ENCODE results near the gene ADGRD1. TPM values are rescaled to one million over a fixed set of nuclear protein-coding genes. Genes with fewer than 3 reads are reported as not detected.

The ADGRD1 gene
- polyA plus RNA-seq, 1 of the 3 experiments (the other 2 are of a cell fraction) = not detected

DNA sequence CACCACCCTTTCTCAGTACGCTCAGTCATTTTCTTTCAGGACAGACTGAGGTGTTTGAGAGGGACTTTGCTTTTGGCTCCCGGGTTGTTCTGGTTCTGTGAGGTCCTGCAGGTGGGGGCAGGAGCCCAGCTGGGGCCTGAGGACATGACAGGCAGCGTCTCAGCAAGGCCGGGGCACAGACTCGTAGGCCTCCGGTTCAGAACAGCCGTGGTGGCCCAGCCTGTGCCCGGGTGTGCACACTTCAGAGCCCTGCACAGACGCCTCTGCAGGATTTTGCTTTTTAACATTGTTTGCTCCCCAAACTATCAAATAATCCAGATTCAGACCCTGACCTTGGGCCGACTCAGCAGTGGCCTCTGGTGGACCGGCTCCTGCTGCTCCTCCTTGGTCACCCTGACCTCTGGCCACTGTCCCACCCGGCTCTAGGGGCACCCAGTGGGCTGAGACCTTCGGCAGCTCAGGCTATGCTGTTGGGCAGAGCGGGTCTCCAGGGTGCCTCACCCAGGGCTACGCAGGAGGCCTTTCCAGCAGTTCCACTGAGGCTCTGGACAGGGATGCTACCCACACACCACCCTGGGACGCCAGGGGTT, 65.2 kb downstream of the ADGRD1 start (continued):
- TF ChIP-seq, protein P1, sequence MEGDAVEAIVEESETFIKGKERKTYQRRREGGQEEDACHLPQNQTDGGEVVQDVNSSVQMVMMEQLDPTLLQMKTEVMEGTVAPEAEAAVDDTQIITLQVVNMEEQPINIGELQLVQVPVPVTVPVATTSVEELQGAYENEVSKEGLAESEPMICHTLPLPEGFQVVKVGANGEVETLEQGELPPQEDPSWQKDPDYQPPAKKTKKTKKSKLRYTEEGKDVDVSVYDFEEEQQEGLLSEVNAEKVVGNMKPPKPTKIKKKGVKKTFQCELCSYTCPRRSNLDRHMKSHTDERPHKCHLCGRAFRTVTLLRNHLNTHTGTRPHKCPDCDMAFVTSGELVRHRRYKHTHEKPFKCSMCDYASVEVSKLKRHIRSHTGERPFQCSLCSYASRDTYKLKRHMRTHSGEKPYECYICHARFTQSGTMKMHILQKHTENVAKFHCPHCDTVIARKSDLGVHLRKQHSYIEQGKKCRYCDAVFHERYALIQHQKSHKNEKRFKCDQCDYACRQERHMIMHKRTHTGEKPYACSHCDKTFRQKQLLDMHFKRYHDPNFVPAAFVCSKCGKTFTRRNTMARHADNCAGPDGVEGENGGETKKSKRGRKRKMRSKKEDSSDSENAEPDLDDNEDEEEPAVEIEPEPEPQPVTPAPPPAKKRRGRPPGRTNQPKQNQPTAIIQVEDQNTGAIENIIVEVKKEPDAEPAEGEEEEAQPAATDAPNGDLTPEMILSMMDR (IDR thresholded peaks at IDR 0.05) = no peak
- TF ChIP-seq, protein P2, sequence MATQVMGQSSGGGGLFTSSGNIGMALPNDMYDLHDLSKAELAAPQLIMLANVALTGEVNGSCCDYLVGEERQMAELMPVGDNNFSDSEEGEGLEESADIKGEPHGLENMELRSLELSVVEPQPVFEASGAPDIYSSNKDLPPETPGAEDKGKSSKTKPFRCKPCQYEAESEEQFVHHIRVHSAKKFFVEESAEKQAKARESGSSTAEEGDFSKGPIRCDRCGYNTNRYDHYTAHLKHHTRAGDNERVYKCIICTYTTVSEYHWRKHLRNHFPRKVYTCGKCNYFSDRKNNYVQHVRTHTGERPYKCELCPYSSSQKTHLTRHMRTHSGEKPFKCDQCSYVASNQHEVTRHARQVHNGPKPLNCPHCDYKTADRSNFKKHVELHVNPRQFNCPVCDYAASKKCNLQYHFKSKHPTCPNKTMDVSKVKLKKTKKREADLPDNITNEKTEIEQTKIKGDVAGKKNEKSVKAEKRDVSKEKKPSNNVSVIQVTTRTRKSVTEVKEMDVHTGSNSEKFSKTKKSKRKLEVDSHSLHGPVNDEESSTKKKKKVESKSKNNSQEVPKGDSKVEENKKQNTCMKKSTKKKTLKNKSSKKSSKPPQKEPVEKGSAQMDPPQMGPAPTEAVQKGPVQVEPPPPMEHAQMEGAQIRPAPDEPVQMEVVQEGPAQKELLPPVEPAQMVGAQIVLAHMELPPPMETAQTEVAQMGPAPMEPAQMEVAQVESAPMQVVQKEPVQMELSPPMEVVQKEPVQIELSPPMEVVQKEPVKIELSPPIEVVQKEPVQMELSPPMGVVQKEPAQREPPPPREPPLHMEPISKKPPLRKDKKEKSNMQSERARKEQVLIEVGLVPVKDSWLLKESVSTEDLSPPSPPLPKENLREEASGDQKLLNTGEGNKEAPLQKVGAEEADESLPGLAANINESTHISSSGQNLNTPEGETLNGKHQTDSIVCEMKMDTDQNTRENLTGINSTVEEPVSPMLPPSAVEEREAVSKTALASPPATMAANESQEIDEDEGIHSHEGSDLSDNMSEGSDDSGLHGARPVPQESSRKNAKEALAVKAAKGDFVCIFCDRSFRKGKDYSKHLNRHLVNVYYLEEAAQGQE (IDR thresholded peaks at IDR 0.05; ENCODE audit: low read depth, low read length) = no peak
- no peak for TF ChIP-seq TEAD4 (IDR thresholded peaks at IDR 0.05; ENCODE audit: borderline replicate concordance, insufficient read depth)
- no peak for TF ChIP-seq GABPA (IDR thresholded peaks at IDR 0.05; ENCODE audit: low read depth)
- TF ChIP-seq MEF2A (IDR thresholded peaks at IDR 0.05; ENCODE audit: borderline replicate concordance, low read depth) = no peak
- TF ChIP-seq, protein P3, sequence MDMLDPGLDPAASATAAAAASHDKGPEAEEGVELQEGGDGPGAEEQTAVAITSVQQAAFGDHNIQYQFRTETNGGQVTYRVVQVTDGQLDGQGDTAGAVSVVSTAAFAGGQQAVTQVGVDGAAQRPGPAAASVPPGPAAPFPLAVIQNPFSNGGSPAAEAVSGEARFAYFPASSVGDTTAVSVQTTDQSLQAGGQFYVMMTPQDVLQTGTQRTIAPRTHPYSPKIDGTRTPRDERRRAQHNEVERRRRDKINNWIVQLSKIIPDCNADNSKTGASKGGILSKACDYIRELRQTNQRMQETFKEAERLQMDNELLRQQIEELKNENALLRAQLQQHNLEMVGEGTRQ (IDR thresholded peaks at IDR 0.05; ENCODE audit: borderline replicate concordance, low read depth, low read length) = no peak
- TF ChIP-seq JUND (IDR thresholded peaks at IDR 0.05) = no peak
- TF ChIP-seq, protein P4, sequence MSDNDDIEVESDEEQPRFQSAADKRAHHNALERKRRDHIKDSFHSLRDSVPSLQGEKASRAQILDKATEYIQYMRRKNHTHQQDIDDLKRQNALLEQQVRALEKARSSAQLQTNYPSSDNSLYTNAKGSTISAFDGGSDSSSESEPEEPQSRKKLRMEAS (IDR thresholded peaks at IDR 0.05; ENCODE audit: low read depth) = no peak
- TF ChIP-seq RXRA (IDR thresholded peaks at IDR 0.05; ENCODE audit: borderline replicate concordance, low read depth) = no peak

DNA sequence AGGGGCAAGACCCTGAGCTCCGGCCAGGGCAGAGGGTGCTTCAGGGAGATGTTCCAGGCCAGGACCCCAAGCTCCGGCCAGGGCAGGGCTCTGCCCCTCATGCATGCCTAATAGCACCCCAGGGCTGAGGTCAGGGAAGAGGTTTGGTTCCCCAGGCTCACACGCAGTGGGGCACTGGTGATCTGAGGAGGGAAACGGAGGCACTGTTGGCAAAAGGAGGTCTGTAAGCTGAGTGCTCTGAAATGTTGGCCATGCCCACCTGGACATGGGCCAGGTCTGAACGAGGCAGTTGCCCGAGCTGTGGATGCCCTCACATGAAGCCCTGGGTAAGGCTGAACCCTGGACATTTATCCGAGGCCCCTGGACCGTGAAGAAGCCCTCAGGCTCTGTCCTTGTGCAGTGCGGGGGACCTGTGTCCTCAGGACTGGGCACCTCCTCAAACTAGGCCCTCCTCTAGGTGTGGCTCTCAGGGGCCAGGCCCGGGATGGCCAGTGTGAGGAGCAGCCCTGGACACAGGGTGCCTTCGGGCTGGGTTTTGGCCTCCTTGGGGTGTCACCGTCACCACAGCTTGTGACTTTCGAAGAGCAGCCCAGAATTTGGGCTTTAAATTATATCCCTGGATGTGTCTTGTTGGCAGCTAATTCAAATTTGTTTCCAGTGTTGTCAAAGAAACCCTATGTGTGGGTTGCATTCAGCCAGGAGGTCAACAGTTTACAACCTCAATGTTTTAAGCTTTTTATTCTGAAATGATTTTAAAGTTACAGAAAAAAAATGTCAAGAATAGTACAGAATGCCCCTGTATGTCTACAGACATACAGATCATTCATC, 66.8 kb downstream of the ADGRD1 start:
- no peaks in the 10 kb centered on the region for H3K27me3 ChIP-seq (ENCODE audit: insufficient read depth)
- 54% methylated on average over 8 of the region's 13 CpGs for WGBS (ENCODE audit: low lambda C conversion rate)
- no peak overlapping the region for H3K4me2 ChIP-seq
- peaks cover 0 to 3% of the 10 kb centered on the region in 2 experiments; a peak in 1 of 4 replicates for H3K4me1 ChIP-seq (ENCODE audit: control insufficient read depth in 1 of 2, insufficient read depth in 2 of 2, low read depth in 1 of 2, low read length in 1 of 2)
- ChIA-PET POLR2A (interaction anchor here (0.7 kb wide), 1 partner anchor 33 kb away, joined by 3 read pairs; no protein-coding TSS in a partner anchor), CTCF (interaction anchor here (1.0 kb wide), 2 partner anchors 15 to 104 kb away, joined by 3 to 5 read pairs; no protein-coding TSS in a partner anchor)
- TF ChIP-seq, protein P4 (IDR thresholded peaks at IDR 0.05; ENCODE audit: low read depth) = no peak
- TF ChIP-seq RXRA (IDR thresholded peaks at IDR 0.05; ENCODE audit: borderline replicate concordance, low read depth) (no peak), TEAD4 (IDR thresholded peaks at IDR 0.05; ENCODE audit: borderline replicate concordance, insufficient read depth) (no peak), JUND (IDR thresholded peaks at IDR 0.05) (no peak), EP300 (IDR thresholded peaks at IDR 0.05; ENCODE audit: borderline replicate concordance in 1 of 2, low read depth in 1 of 2, low read length in 1 of 2) (no peak), NRF1 (IDR thresholded peaks at IDR 0.05; ENCODE audit: low read depth, low read length) (no peak), SIN3A (IDR thresholded peaks at IDR 0.05; ENCODE audit: borderline replicate concordance, low read depth, low read length) (no peak)
- TF ChIP-seq, protein P5, sequence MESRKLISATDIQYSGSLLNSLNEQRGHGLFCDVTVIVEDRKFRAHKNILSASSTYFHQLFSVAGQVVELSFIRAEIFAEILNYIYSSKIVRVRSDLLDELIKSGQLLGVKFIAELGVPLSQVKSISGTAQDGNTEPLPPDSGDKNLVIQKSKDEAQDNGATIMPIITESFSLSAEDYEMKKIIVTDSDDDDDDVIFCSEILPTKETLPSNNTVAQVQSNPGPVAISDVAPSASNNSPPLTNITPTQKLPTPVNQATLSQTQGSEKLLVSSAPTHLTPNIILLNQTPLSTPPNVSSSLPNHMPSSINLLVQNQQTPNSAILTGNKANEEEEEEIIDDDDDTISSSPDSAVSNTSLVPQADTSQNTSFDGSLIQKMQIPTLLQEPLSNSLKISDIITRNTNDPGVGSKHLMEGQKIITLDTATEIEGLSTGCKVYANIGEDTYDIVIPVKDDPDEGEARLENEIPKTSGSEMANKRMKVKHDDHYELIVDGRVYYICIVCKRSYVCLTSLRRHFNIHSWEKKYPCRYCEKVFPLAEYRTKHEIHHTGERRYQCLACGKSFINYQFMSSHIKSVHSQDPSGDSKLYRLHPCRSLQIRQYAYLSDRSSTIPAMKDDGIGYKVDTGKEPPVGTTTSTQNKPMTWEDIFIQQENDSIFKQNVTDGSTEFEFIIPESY (IDR thresholded peaks at IDR 0.05; ENCODE audit: borderline replicate concordance, low read depth) = no peak
- TF ChIP-seq, protein P3 (IDR thresholded peaks at IDR 0.05; ENCODE audit: borderline replicate concordance, low read depth, low read length) = no peak
- TF ChIP-seq, protein P6, sequence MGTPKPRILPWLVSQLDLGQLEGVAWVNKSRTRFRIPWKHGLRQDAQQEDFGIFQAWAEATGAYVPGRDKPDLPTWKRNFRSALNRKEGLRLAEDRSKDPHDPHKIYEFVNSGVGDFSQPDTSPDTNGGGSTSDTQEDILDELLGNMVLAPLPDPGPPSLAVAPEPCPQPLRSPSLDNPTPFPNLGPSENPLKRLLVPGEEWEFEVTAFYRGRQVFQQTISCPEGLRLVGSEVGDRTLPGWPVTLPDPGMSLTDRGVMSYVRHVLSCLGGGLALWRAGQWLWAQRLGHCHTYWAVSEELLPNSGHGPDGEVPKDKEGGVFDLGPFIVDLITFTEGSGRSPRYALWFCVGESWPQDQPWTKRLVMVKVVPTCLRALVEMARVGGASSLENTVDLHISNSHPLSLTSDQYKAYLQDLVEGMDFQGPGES (IDR thresholded peaks at IDR 0.05; ENCODE audit: low read depth, low read length) = no peak
- H4K20me1 ChIP-seq (ENCODE audit: insufficient read depth) = no peaks in the 10 kb centered on the region
- H3K27ac ChIP-seq (ENCODE audit: low read depth in 2 of 2, low read length in 1 of 2) = no peak overlapping the region
- H3F3A ChIP-seq (replicated peaks; ENCODE audit: insufficient read depth) = no peaks in the 10 kb centered on the region
- DNase-seq = no peak
- H3K9me3 ChIP-seq = no peaks in the 10 kb centered on the region
- no peak overlapping the region for H2AFZ ChIP-seq (ENCODE audit: low read depth)
- no peaks in the 10 kb centered on the region for H3K79me2 ChIP-seq (ENCODE audit: insufficient read depth)
- no peak overlapping the region for H3K9ac ChIP-seq
- H3K9me2 ChIP-seq = no peaks in the 10 kb centered on the region
- no peak overlapping the region for H3K4me3 ChIP-seq (ENCODE audit: low read depth in 2 of 2, low read length in 1 of 2)
- no peaks in the 10 kb centered on the region for H3K36me3 ChIP-seq (replicated peaks in 1 of 2; ENCODE audit: control insufficient read depth in 1 of 2, insufficient read depth in 2 of 2, low read length in 1 of 2)

Data from SK-N-SH (cell line).